Colonic mucosa (tissue), 4 donors: ENCODE results near the gene SPINK4. TPM values are rescaled to one million over a fixed set of nuclear protein-coding genes. Genes with fewer than 3 reads are reported as not detected.

Experiments used
- DNase-seq: peaks from one replicate; pipeline ENCODE4 v3.0.0-alpha.2; 2020
- H3K27ac ChIP-seq: fragments of 200-600 bp; one replicate; pipeline ENCODE4 v1.8.0; 2021
- H3K27me3 ChIP-seq: fragments of 200-600 bp; one replicate; pipeline ENCODE4 v1.8.0; 2021
- H3K36me3 ChIP-seq: fragments of 200-600 bp; one replicate; pipeline ENCODE4 v1.8.0; 2021
- H3K4me1 ChIP-seq: fragments of 200-600 bp; one replicate; pipeline ENCODE4 v1.8.0; 2021; ENCODE audit warnings: mild to moderate bottlenecking
- H3K4me3 ChIP-seq: fragments of 200-600 bp; one replicate; pipeline ENCODE4 v1.8.0; 2021
- H3K9ac ChIP-seq, 2 donors: one replicate each; pipeline ENCODE4 v1.7.0; 2013; ENCODE audit warnings: control low read depth in 2 of 2, low read depth in 2 of 2, low read length in 2 of 2
- H3K9me3 ChIP-seq: fragments of 200-600 bp; one replicate; pipeline ENCODE4 v1.8.0; 2021
- intact Hi-C: fragments of 100-400 bp; cut with DNase I; formaldehyde crosslinking; loops from one replicate; pipeline ENCODE4 v1.14.1; 2022
- total RNA-seq, 2 donors: library from RNA; stranded (reverse); fragmentation: NEBNext Ultra II Directional in 1 of 2; extraction: Animal tissue kit (Norgen Biotek cat#: 25700) in 1 of 2; gene quantifications; one replicate each; pipeline ENCODE4 v1.2.1, GENCODE V29; 2021
- TF ChIP-seq, protein P1 (sequence below): fragments of 200-600 bp; IDR thresholded peaks from one replicate; pipeline ENCODE4 v1.8.0; 2022; ENCODE audit warnings: antibody characterized with exemption, mild to moderate bottlenecking
- donor health status: healthy.
- donor health status: DM: no; HTN: no; CAD: no.
- donor health status: DM: no; HTN: no; CAD: no.

Gene SPINK4
- total RNA-seq, 2 donors from 2014 or later, result 212 to 214 TPM

GRCh38 chr9:33198165-33198564 lies 41.8 kb upstream of the SPINK4 start:
- Histone ChIP-seq H3K27ac (no peak overlapping the region), H3K9me3 (no peaks in the 10 kb centered on the region), H3K27me3 (no peaks in the 10 kb centered on the region), H3K9ac (no peak overlapping the region), H3K4me1 (no peaks in the 10 kb centered on the region), H3K4me3 (no peak overlapping the region), H3K36me3 (no peaks in the 10 kb centered on the region)
- intact Hi-C loops, result no loop called here
- no peak for DNase-seq
- TF ChIP-seq, protein P1, sequence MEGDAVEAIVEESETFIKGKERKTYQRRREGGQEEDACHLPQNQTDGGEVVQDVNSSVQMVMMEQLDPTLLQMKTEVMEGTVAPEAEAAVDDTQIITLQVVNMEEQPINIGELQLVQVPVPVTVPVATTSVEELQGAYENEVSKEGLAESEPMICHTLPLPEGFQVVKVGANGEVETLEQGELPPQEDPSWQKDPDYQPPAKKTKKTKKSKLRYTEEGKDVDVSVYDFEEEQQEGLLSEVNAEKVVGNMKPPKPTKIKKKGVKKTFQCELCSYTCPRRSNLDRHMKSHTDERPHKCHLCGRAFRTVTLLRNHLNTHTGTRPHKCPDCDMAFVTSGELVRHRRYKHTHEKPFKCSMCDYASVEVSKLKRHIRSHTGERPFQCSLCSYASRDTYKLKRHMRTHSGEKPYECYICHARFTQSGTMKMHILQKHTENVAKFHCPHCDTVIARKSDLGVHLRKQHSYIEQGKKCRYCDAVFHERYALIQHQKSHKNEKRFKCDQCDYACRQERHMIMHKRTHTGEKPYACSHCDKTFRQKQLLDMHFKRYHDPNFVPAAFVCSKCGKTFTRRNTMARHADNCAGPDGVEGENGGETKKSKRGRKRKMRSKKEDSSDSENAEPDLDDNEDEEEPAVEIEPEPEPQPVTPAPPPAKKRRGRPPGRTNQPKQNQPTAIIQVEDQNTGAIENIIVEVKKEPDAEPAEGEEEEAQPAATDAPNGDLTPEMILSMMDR, result no peak

DNA sequence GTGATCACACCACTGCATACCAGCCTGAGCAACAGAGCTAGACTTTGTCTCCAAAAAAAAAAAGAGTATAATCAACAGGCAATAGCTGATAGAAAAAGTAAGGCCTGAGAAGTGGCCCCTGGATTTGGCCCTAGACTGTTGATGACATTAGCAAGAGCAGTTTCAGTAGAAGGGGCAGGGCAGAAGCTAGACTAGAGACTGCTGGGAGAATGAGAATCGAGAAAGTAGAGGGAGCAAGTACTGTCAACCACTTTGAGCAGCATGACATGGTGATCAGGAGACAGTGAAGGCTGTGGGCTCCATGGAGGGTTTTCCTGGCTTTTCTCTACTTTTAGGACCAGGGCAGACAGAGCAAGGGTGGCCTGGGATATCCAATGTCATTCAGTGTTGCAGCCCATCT lies 37.9 kb upstream of the SPINK4 start:
- Histone ChIP-seq H3K27ac (no peak overlapping the region), H3K9me3 (no peaks in the 10 kb centered on the region)

GRCh38 chr9:33202552-33203201 lies 37.3 kb upstream of the SPINK4 start:
- DNase-seq, result no peak
- H3K4me3 ChIP-seq, result no peak overlapping the region
- no peak overlapping the region for H3K27ac ChIP-seq
- TF ChIP-seq, protein P1, result no peak
- H3K36me3 ChIP-seq, result no peaks in the 10 kb centered on the region
- intact Hi-C loops, result no loop called here
- no peaks in the 10 kb centered on the region for H3K9me3 ChIP-seq
- H3K4me1 ChIP-seq, result no peaks in the 10 kb centered on the region
- H3K27me3 ChIP-seq, result no peaks in the 10 kb centered on the region
- H3K9ac ChIP-seq, result no peak overlapping the region

More for the DNA sequence above, 37.9 kb upstream of the SPINK4 start:
- H3K4me1 ChIP-seq, result no peaks in the 10 kb centered on the region
- TF ChIP-seq, protein P1, result no peak
- no peaks in the 10 kb centered on the region for H3K27me3 ChIP-seq
- DNase-seq, result no peak
- intact Hi-C loops, result no loop called here
- no peak overlapping the region for H3K9ac ChIP-seq
- H3K4me3 ChIP-seq, result no peak overlapping the region
- H3K36me3 ChIP-seq, result no peaks in the 10 kb centered on the region

DNA sequence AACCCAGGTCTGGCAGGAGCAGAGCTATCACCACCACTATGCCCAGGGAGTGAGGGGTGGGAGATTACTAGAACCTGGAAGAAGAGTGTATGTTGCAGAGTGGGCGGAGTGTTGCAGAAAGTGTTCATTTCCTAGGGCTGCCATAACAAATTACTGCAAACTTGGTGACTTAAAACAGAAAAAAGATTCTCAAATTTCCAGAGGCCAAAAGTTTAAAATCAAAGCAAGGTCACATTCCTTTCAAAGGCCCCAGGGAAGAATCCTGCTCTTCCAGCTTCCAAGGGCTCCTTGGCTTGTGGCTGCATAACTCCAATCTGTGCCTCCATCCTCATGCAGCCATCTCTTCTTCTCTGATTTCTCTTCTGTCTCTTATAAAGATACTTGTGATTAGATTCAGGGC lies 30.6 kb upstream of the SPINK4 start:
- Histone ChIP-seq H3K4me1 (no peaks in the 10 kb centered on the region), H3K27me3 (no peaks in the 10 kb centered on the region), H3K36me3 (no peaks in the 10 kb centered on the region), H3K9ac (no peak overlapping the region), H3K4me3 (no peak overlapping the region), H3K27ac (no peak overlapping the region), H3K9me3 (no peaks in the 10 kb centered on the region)
- no peak for DNase-seq
- intact Hi-C loops, result no loop called here
- TF ChIP-seq, protein P1, result no peak

GRCh38 chr9:33210006-33210715 lies 29.8 kb upstream of the SPINK4 start:
- no peak for DNase-seq
- intact Hi-C loops, result no loop called here

More at GRCh38 chr9:33210006-33210715, 29.8 kb upstream of the SPINK4 start:
- Histone ChIP-seq H3K27me3 (no peaks in the 10 kb centered on the region), H3K9me3 (no peaks in the 10 kb centered on the region), H3K36me3 (no peaks in the 10 kb centered on the region), H3K9ac (no peak overlapping the region), H3K4me1 (no peaks in the 10 kb centered on the region), H3K4me3 (no peak overlapping the region), H3K27ac (no peak overlapping the region)
- TF ChIP-seq, protein P1, result no peak
